ENCODE data around the gene ANKRD55. TPM values are rescaled to one million over a fixed set of nuclear protein-coding genes. Genes with fewer than 3 reads are reported as not detected.

ANKRD55 gene
- total and polyA plus RNA-seq, 8 donors: 0.06 TPM; not detected in 7

GRCh38 chr5:56142614-56143372 is 90.3 kb downstream of the ANKRD55 start:
- intact Hi-C loops (cut with DNase I): no loop called here
- no peaks in the 10 kb centered on the region for H3K36me3 ChIP-seq
- peaks cover 8 to 35% (median 12%) of the 10 kb centered on the region in 3 donors for H3K4me1 ChIP-seq
- peak; percentile 51 to 90 (median 82) for ATAC-seq
- no peaks in the 10 kb centered on the region for H3K9me3 ChIP-seq
- no peak for TF ChIP-seq CTCF (IDR thresholded peaks at IDR 0.05)
- DNase-seq: peak; percentile 27 to 81 (median 52)
- FAIRE-seq: no peak
- H3K27me3 ChIP-seq: no peaks in the 10 kb centered on the region
- WGBS, 2 donors: 17 to 21% methylated on average over 5 of the region's 5 CpGs
- peak overlapping the region in 2 of 4 donors; percentile 71 to 82 for H3K27ac ChIP-seq
- H3K4me3 ChIP-seq: no peak overlapping the region

GRCh38 chr5:56142233-56142613 is 90.9 kb downstream of the ANKRD55 start:
- Histone ChIP-seq H3K27me3 (no peaks in the 10 kb centered on the region), H3K4me3 (no peak overlapping the region), H3K4me1 (peaks cover 8 to 30% (median 12%) of the 10 kb centered on the region in 3 donors), H3K27ac (peak overlapping the region in 2 of 4 donors; percentile 71 to 82), H3K9me3 (no peaks in the 10 kb centered on the region), H3K36me3 (no peaks in the 10 kb centered on the region)
- ATAC-seq (no peak), FAIRE-seq (no peak), DNase-seq (no peak)
- intact Hi-C loops (cut with DNase I): no loop called here
- TF ChIP-seq CTCF (IDR thresholded peaks at IDR 0.05): no peak
- WGBS, 2 donors: 80 to 92% methylated on average over 6 of the region's 6 CpGs

GRCh38 chr5:56140073-56140472 is 93.1 kb downstream of the ANKRD55 start:
- H3K27me3 ChIP-seq: no peaks in the 10 kb centered on the region
- no peak for TF ChIP-seq CTCF (IDR thresholded peaks at IDR 0.05)
- no peak overlapping the region for H3K4me3 ChIP-seq
- ATAC-seq (no peak), DNase-seq (no peak), FAIRE-seq (no peak)
- 89 to 94% methylated on average over 3 of the region's 3 CpGs for WGBS, 2 donors
- no peaks in the 10 kb centered on the region for H3K9me3 ChIP-seq
- no peak overlapping the region for H3K27ac ChIP-seq
- intact Hi-C loops (cut with DNase I): no loop called here
- no peaks in the 10 kb centered on the region for H3K36me3 ChIP-seq
- H3K4me1 ChIP-seq: peaks cover 8 to 25% (median 12%) of the 10 kb centered on the region in 3 donors

GRCh38 chr5:56130664-56131063 is 102.5 kb downstream of the ANKRD55 start:
- Histone ChIP-seq H3K27ac (no peak overlapping the region), H3K27me3 (no peaks in the 10 kb centered on the region), H3K4me3 (no peak overlapping the region), H3K9me3 (no peaks in the 10 kb centered on the region), H3K36me3 (no peaks in the 10 kb centered on the region), H3K4me1 (peaks cover 0 to 23% (median 0%) of the 10 kb centered on the region in 3 donors)
- FAIRE-seq: no peak
- TF ChIP-seq CTCF (IDR thresholded peaks at IDR 0.05): no peak
- WGBS, 2 donors: 91 to 98% methylated on average over 2 of the region's 2 CpGs
- no peak for DNase-seq
- intact Hi-C loops (cut with DNase I): no loop called here
- ATAC-seq: no peak

- Histone ChIP-seq H3K27ac (no peak overlapping the region), H3K9me3 (no peaks in the 10 kb centered on the region), H3K27me3 (no peaks in the 10 kb centered on the region), H3K4me1 (peaks cover 0 to 28% (median 4%) of the 10 kb centered on the region in 3 donors), H3K36me3 (no peaks in the 10 kb centered on the region), H3K4me3 (no peak overlapping the region)
- intact Hi-C loops (cut with DNase I): no loop called here
- FAIRE-seq: no peak
- ATAC-seq: peak; percentile 58 to 73 (median 64)
- no peak for DNase-seq
- TF ChIP-seq CTCF (IDR thresholded peaks at IDR 0.05): no peak
- 19 to 29% methylated on average over 4 of the region's 4 CpGs for WGBS, 2 donors
These were observed 103.8 kb downstream of the ANKRD55 start for GRCh38 chr5:56129288-56129687.
